ENCODE measurements around the gene PLCB4.

PLCB4 gene

GRCh38 chr20:9322661-9323060 lies 253.8 kb downstream of the PLCB4 start:
- no peaks in the 10 kb centered on the region for H3K9me3 ChIP-seq (ENCODE audit: control insufficient read depth, low read length)
- no peak overlapping the region for H3K27ac ChIP-seq
- no peaks in the 10 kb centered on the region for H3K79me2 ChIP-seq
- H3K4me2 ChIP-seq (ENCODE audit: low read length): no peak overlapping the region
- no peak overlapping the region for H3K9ac ChIP-seq
- no peaks in the 10 kb centered on the region for H3K27me3 ChIP-seq (ENCODE audit: control insufficient read depth, insufficient read depth, low read length)
- no peaks in the 10 kb centered on the region for H3K4me1 ChIP-seq
- H3K4me3 ChIP-seq (ENCODE audit: low read depth, low read length): no peak overlapping the region
- TF ChIP-seq CTCF (IDR thresholded peaks at IDR 0.05): no peak
- H2AFZ ChIP-seq: no peak overlapping the region
- no peaks in the 10 kb centered on the region for H3K36me3 ChIP-seq (ENCODE audit: control insufficient read depth, insufficient read depth, low read length)

- no peak overlapping the region for H3K9ac ChIP-seq
- H3K79me2 ChIP-seq: no peaks in the 10 kb centered on the region
- no peaks in the 10 kb centered on the region for H3K9me3 ChIP-seq (ENCODE audit: control insufficient read depth, low read length)
Measured at GRCh38 chr20:9323622-9324021, 254.7 kb downstream of the PLCB4 start.

GRCh38 chr20:9329355-9330101 lies 260.6 kb downstream of the PLCB4 start:
- Histone ChIP-seq H3K4me2 (ENCODE audit: low read length) (no peak overlapping the region), H3K9me3 (ENCODE audit: control insufficient read depth, low read length) (no peaks in the 10 kb centered on the region), H3K36me3 (ENCODE audit: control insufficient read depth, insufficient read depth, low read length) (no peaks in the 10 kb centered on the region), H3K27me3 (ENCODE audit: control insufficient read depth, insufficient read depth, low read length) (no peaks in the 10 kb centered on the region), H2AFZ (no peak overlapping the region), H3K79me2 (no peaks in the 10 kb centered on the region), H3K27ac (no peak overlapping the region), H3K9ac (no peak overlapping the region), H3K4me3 (ENCODE audit: low read depth, low read length) (no peak overlapping the region), H3K4me1 (no peaks in the 10 kb centered on the region)
- no peak for TF ChIP-seq CTCF (IDR thresholded peaks at IDR 0.05)

More at GRCh38 chr20:9323622-9324021, 254.7 kb downstream of the PLCB4 start:
- TF ChIP-seq CTCF (IDR thresholded peaks at IDR 0.05): no peak
- H3K4me2 ChIP-seq (ENCODE audit: low read length): no peak overlapping the region
- no peak overlapping the region for H2AFZ ChIP-seq
- H3K36me3 ChIP-seq (ENCODE audit: control insufficient read depth, insufficient read depth, low read length): no peaks in the 10 kb centered on the region
- H3K27ac ChIP-seq: no peak overlapping the region
- H3K4me3 ChIP-seq (ENCODE audit: low read depth, low read length): no peak overlapping the region
- no peaks in the 10 kb centered on the region for H3K4me1 ChIP-seq
- H3K27me3 ChIP-seq (ENCODE audit: control insufficient read depth, insufficient read depth, low read length): no peaks in the 10 kb centered on the region

GRCh38 chr20:9330151-9330550 lies 261.3 kb downstream of the PLCB4 start:
- no peak overlapping the region for H3K4me3 ChIP-seq (ENCODE audit: low read depth, low read length)
- no peak overlapping the region for H3K9ac ChIP-seq
- no peaks in the 10 kb centered on the region for H3K9me3 ChIP-seq (ENCODE audit: control insufficient read depth, low read length)
- H3K27ac ChIP-seq: no peak overlapping the region
- TF ChIP-seq CTCF (IDR thresholded peaks at IDR 0.05): no peak
- no peaks in the 10 kb centered on the region for H3K27me3 ChIP-seq (ENCODE audit: control insufficient read depth, insufficient read depth, low read length)
- no peaks in the 10 kb centered on the region for H3K36me3 ChIP-seq (ENCODE audit: control insufficient read depth, insufficient read depth, low read length)
- no peaks in the 10 kb centered on the region for H3K4me1 ChIP-seq
- H2AFZ ChIP-seq: no peak overlapping the region
- H3K79me2 ChIP-seq: no peaks in the 10 kb centered on the region
- H3K4me2 ChIP-seq (ENCODE audit: low read length): no peak overlapping the region
